Fibroblast of villous mesenchyme (primary cell): Measurements from ENCODE around the gene F5. TPM values are rescaled to one million over a fixed set of nuclear protein-coding genes. Genes with fewer than 3 reads are reported as not detected.

Experiments
- DNase-seq: peaks from one replicate; pipeline ENCODE4 v3.0.0-alpha.2; 2010; ENCODE audit warnings: low read depth
- H3K4me3 ChIP-seq: 2 replicates; pipeline ENCODE4 v1.5.1; 2011; ENCODE audit warnings: low read depth, mild to moderate bottlenecking, low read length
- total RNA-seq: library from RNA; depleted of rRNA; stranded (reverse); fragments of >200 nt; gene quantifications from 2 replicates; pipeline ENCODE4 v1.2.3, GENCODE V29; 2012
- TF ChIP-seq, protein P1 (sequence below): IDR thresholded peaks from 2 replicates; pipeline ENCODE4 v1.5.1; 2012; ENCODE audit warnings: low read depth, mild to moderate bottlenecking, low read length; ENCODE audit not compliant: insufficient read depth

Gene F5
- total RNA-seq, 1 donor: not detected

DNA sequence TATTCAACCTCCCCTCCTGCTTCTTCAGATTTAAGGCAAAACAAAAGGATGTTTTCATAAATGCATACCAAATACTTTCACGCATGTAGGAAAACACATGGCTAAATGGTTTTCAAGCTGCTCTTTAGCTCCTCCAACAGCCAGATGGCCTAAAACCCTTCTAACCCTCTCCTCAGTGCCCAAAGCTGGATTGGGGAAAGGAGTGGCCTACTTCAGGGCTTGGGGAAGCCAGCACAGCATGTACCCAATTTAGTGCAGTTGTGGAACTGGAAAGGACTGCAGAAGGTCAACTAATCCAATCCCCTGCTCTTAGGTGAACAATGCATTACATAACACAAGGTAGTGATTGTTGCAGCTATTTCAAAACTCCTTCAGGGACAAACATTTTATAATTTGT lies 9.3 kb downstream of the F5 start:
- no peak for DNase-seq
- no peak overlapping the region for H3K4me3 ChIP-seq
- TF ChIP-seq, protein P1, sequence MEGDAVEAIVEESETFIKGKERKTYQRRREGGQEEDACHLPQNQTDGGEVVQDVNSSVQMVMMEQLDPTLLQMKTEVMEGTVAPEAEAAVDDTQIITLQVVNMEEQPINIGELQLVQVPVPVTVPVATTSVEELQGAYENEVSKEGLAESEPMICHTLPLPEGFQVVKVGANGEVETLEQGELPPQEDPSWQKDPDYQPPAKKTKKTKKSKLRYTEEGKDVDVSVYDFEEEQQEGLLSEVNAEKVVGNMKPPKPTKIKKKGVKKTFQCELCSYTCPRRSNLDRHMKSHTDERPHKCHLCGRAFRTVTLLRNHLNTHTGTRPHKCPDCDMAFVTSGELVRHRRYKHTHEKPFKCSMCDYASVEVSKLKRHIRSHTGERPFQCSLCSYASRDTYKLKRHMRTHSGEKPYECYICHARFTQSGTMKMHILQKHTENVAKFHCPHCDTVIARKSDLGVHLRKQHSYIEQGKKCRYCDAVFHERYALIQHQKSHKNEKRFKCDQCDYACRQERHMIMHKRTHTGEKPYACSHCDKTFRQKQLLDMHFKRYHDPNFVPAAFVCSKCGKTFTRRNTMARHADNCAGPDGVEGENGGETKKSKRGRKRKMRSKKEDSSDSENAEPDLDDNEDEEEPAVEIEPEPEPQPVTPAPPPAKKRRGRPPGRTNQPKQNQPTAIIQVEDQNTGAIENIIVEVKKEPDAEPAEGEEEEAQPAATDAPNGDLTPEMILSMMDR: no peak

DNA sequence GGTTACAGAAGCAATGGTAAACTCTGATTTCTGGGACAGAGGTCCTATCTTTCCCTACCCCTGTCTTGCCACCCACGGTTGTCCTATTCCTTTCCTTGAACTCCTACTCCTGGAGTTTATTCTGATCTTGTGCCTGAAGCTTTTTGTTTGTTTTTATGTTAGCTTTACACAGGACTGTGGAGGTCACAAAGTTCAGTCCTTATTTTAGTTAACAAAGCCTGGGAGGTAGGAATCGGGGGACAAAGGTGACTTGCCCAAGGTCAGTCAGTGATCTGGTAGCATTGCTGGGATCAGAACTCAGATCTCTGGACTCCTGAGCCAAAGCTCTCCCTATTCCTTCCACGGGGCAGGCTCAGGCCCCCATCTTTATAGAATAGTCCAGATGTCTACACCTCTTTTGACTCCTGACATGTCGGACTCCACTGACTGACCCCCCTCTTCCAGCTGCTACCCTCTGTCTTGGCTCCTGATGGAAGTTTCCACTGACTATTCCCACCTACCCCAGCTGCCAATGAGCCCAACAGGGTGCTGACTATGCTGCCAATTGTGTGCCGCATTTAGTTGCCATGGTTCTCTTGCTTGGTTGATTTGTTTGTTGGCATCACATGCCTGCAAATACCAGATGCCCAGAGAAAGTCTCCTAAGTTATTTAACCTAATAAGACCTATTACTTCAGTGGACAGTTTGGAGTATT lies 9.9 kb downstream of the F5 start:
- DNase-seq: no peak
- TF ChIP-seq, protein P1: no peak
- H3K4me3 ChIP-seq: no peak overlapping the region

DNA sequence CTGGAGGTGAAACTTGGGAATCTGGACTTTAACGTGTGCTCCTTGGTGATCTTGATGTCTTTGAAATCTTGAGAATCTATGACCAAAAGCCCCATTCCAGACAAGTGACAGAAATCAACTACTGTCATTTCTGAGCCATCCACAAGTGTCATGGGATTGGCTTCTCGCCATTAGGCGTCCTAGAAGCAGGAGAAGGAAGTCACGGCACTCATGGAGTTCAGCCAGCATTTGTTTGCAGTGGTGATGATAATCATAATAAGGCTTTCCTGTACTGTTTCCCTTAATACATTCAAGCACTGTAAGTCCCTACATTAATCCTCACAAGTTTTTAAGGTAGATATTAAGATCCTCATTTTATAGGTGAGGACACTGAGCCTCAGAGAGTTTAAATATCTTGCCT lies 11.9 kb downstream of the F5 start:
- H3K4me3 ChIP-seq: no peak overlapping the region
- TF ChIP-seq, protein P1: no peak
- DNase-seq: no peak

DNA sequence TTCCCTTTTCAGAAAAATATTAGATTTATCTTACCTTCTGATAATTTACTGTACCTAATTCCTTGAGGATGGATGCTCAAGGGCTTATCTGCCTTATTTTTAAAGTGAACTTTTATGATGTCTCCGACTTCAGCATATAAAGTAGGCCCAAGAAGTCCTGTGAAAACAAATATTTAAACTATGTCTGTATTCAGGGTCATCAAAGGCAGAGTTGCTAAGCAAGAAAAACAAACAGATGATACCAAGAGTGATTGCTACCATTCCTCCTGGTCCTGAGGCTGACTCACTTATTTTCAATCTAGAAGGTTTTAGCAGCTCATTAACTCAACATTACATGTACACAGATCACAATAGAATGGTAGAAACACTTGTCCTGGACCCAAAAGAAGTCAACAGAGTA lies 14.1 kb downstream of the F5 start:
- peak; percentile 9 for DNase-seq
- H3K4me3 ChIP-seq: no peak overlapping the region
- TF ChIP-seq, protein P1: no peak

DNA sequence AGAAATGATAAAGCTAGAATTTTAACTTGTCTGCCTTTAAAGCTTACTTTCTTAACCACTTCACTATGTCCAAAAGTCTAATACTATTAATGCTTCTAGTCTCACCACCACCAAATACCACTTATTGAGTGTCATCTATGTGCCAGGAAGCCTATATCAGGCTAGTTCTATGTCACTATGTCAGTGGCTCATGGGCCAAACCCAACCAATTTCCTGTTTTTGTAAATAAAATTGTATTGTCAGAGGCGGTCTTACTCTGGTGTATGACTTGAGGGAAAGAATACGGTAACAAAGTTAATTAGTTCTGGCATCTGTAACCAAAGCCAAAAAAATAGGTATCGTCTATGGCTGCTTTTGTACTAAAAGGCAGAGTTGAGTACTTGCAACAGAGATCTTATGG lies 14.8 kb downstream of the F5 start:
- no peak overlapping the region for H3K4me3 ChIP-seq
- TF ChIP-seq, protein P1: no peak
- DNase-seq: no peak

DNA sequence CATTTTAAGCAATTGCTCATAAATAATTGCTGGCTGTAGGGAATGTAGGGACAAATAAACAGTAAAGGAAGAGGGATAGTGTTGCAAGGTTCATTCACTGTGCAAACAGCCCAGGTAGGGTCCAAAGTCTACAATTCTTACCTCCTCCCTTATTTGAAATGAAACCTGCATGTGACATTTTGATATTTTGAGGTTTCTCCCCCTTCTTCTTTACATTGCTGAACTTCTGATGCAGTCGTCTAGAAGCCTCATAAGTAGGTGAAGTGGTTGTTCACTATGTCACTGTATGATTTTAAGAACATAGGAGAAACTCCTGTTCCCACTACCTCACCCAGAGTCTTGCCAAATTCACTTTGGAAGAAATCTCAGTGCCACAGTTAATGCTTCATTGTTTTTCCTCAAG lies 16.1 kb downstream of the F5 start:
- TF ChIP-seq, protein P1: no peak
- no peak for DNase-seq

DNA sequence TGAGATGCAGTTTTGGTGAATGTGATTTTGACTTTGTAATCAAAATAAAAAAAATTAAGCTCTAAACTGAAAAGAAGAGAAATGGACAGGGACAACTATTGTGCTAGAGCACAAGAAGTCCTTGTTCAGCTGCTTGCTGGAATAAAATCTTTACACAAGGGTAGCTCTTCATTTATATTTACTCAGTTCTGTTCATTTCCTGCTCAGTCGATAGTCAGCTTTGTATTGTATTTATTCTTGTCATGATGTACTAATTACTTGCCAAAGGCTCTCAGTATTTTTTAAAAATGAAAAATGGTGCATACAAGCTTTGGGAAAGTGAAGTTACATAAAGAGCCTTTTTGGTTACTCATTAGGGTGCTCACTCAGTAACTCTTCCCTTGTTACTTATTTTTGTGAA lies 17.8 kb downstream of the F5 start:
- no peak for DNase-seq
- H3K4me3 ChIP-seq: no peak overlapping the region
- TF ChIP-seq, protein P1: no peak

More for the DNA sequence above, 16.1 kb downstream of the F5 start:
- no peak overlapping the region for H3K4me3 ChIP-seq
